AG09319 (cell line): ENCODE data around the gene DUOX2.
"Not testable (repeated sequence)": the region's sequence is repeated elsewhere in the genome, so short reads cannot be mapped to it uniquely, and the experiment has no call there.

Experiments
- DNase-seq: peaks from one replicate; pipeline ENCODE4 v3.0.0-alpha.2; 2010; ENCODE audit warnings: low read depth; ENCODE audit errors: extremely low read depth
- TF ChIP-seq, protein P1 (sequence below): IDR thresholded peaks from 2 replicates; pipeline ENCODE4 v1.5.1; 2011; ENCODE audit warnings: low read depth, mild to moderate bottlenecking, inconsistent platforms, low read length, moderate library complexity

Gene DUOX2

DNA sequence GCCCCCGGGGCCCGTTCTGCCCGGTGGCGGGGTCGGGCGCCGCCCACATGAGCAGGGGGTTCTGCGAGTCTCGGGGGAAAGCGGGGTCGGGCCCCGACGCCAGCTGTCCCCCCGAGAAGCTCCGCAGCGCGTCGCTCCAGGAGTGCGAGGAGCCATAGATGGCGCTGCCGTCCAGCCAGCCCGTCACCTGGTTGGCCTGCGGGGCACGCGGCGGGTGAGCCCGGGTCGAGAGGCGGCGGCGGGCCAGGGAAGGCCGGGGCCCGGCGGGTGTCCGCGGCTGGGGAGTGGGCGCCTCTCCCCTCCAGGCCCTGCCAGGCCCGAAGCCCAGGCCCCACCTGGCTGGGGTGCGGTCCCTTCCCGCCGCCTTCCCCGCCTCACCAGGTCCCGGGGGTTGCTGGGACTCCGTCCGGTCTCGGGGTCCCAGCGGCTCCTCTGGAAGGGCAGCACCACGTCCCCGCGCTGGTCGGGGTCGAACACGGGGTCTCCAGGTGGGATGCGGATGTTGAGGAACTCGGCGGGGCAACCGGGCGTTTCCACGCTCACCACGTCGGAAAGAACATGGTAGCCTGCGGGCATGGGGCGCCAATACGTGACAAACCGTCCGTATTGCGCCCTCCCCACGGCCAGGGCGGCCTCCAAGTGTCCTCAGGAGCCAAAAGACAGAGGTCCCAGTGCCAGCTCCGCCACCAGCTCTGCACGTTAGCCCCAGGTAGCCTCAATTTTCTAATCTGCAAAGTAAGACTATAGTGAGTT is 2.4 kb downstream of the DUOX2 start:
- TF ChIP-seq, protein P1, sequence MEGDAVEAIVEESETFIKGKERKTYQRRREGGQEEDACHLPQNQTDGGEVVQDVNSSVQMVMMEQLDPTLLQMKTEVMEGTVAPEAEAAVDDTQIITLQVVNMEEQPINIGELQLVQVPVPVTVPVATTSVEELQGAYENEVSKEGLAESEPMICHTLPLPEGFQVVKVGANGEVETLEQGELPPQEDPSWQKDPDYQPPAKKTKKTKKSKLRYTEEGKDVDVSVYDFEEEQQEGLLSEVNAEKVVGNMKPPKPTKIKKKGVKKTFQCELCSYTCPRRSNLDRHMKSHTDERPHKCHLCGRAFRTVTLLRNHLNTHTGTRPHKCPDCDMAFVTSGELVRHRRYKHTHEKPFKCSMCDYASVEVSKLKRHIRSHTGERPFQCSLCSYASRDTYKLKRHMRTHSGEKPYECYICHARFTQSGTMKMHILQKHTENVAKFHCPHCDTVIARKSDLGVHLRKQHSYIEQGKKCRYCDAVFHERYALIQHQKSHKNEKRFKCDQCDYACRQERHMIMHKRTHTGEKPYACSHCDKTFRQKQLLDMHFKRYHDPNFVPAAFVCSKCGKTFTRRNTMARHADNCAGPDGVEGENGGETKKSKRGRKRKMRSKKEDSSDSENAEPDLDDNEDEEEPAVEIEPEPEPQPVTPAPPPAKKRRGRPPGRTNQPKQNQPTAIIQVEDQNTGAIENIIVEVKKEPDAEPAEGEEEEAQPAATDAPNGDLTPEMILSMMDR, result no peak
- DNase-seq, result no peak

DNA sequence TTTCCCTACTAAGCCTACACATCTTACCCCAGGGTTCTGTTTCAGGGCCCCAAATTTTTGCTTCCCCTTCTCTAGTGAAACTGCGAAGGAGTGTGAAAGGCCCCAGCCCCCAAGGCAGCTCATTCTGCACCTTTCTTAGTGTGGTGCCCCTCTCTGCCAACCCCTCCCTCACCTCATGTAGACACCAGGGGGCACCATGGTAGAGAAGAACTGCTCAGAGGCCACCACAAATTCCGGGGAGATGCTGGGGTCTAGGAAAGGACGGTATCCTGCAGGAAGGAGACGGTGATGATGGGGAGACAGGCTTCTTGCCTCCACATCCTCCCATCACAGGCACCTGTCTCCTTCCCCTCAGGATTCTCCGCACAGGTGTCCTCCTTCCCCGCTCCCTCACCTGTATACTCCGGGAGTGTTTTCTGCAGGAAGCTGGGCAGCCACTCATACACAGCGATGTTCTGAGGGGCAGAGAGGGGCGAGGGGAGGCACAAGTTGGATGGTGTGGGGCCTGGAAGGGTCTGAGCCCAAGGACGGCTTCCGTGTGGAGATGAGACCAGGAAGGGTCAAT is 3.6 kb downstream of the DUOX2 start:
- no peak for DNase-seq
- TF ChIP-seq, protein P1, result no peak; the same call in none of the 2 replicates

DNA sequence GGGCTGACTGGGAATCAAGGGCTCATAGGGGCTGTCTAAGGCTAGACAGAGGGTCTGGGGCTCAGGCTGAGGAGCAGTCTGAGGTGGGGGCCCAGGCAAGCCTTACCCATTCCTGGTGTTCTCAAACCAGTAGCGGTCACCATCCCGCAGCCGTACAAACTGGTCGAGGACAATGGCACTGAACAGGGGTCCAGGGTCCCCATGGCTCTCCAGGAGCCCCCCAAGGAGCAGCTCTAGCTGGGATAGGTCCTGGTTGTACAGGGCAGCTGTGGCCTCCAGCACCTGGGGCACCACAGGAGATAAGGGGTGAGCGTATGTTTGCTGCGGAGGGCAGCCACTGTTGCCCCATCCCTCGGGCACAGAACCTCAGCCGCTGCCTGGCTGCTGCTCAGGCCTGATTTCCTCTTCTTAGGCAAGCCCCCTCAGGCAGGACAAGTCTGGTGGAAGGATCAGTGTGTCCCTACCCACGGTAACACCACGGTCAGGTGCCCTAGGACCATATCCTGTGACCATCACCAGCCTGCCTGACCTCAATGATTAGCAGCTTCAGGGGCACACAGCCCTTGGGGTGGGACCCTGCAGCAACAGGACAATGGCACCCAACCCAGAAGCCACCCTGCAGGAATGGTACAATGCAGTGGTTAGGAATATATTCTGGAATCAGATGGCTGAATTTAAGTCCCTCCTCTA is 5.9 kb downstream of the DUOX2 start:
- no peak for DNase-seq
- TF ChIP-seq, protein P1, result no peak

DNA sequence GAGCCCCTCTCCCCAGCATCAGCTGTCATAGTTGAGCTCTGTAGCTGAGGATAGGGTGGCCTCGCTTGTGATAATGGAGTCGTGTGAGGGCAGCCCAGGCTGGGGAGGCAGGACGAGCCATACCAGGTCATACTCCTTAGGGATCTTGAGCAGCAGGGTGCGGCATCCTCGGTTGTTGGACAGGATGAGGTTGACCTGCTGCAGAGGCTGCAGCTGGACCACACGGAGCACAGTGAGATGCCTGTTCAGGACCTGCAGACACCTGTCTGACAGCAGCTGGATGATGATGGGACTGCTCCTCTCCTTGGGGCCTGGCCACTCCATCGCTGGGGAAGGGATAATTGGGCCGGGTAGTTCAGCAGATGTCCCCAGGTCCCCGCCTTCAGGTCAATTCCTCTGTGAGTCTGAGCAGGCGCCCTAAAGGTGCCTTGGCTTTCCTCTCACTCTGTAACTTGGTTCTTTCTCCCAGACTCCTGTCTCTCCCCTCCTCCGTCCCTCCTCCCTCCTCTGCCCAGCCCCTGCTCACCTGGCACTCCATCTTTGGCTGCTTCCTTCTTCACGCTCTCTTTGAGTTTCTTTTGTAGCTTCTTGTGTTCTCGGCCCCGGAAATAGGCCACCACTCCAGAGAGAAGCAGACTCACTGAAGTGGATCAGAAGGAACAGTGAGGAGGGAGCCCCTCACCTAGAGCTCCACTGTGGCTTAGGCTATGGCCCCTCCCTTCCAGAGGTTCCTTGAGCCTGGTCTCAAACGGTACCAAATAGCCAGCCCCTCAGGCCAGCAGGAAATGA is 7.8 kb downstream of the DUOX2 start:
- TF ChIP-seq, protein P1, result no peak
- DNase-seq, result no peak

DNA sequence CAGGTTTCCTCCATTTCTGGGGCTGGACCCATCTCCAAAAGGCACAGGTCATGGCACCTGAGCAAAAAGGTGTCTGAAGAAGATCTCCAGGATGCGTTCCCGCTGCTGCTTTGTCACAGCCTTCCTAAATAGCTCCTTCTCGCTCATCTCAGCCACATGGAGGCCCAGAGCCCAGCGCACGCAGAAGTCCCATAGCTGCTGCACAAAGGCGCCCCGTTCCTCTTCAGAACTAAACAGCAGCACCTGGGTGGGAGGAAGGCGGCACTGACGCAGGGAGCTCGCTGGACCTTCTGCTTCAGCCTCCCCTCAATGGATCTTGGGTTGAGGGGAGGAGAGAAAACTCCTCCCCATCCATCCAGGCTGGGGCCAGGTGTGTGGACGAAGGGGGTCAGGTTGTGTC is 8.4 kb downstream of the DUOX2 start:
- DNase-seq, result no peak
- TF ChIP-seq, protein P1, result no peak

DNA sequence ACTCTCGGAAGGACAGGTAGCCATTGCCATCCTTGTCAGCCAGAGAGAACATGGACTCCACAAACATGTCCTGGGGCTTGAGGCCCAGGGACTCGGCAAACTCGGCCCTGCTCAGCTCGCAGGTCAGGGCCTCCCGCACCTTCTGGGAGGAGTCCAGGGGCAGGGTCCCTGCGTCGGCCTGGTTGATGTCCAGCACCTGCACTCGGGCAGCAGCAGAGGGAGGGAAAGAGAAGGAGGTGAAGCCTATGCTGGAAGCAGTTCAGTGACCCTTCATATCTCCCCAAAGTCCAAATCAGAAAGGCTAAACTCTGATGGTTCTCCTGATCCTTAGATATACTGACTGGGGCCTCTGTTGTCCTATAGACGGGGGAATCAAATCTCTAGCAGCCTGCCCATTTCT is 9.8 kb downstream of the DUOX2 start:
- DNase-seq, result not testable (repeated sequence)

DNA sequence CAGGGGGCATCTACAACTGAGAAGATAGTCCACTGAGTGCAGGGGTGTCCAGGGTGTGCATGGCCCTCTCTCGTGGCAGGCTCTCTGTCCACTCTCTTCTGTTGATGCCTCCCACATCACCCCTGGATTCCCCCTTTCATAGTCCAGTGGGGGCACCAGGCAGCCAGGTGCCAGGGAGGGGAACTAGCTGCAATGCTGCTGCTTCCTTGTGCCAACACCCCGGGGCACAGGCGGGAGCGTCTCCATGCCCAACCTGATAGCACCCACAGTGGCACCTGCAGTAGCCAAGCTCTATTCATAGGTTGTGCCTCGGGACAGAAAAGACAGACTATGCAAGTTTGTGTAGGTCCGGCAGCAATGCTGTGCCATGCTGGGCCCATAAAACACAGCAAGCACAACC is 11.7 kb downstream of the DUOX2 start:
- TF ChIP-seq, protein P1, result no peak
- DNase-seq, result no peak
